CD14-positive monocyte (primary cell): ENCODE data around the gene PYHIN1. TPM values are rescaled to one million over a fixed set of nuclear protein-coding genes. Genes with fewer than 3 reads are reported as not detected.

Source experiments
- DNase-seq, 3 donors: peaks; one replicate each; pipeline ENCODE4 v3.0.0-alpha.2; 2011 to 2022
- H2AFZ ChIP-seq: 2 replicates; pipeline ENCODE4 v1.6.0; 2012; ENCODE audit warnings: mild to moderate bottlenecking, low read depth, low read length, inconsistent platforms; ENCODE audit not compliant: insufficient read depth, poor library complexity, severe bottlenecking
- H3K27ac ChIP-seq, 2 donors: 1 replicate in 1 of 2; 2 replicates in 1 of 2; pipeline ENCODE4 v1.5.1; 2012 to 2013; ENCODE audit warnings: low read length in 2 of 2, control low read depth in 1 of 2, inconsistent platforms in 1 of 2, low read depth in 1 of 2, mild to moderate bottlenecking in 1 of 2
- H3K27me3 ChIP-seq, 2 donors: one replicate each; pipeline versions ENCODE4 v1.6.0 to v1.6.1; 2011 to 2013; ENCODE audit warnings: low read length in 2 of 2; ENCODE audit not compliant: control insufficient read depth in 2 of 2, insufficient read depth in 2 of 2
- H3K36me3 ChIP-seq, 2 donors: replicated peaks in 1 of 2; 1 replicate in 1 of 2; 2 replicates in 1 of 2; pipeline versions ENCODE4 v1.5.1 to v1.6.1; 2012 to 2013; ENCODE audit warnings: low read length in 2 of 2, control low read depth in 1 of 2, inconsistent platforms in 1 of 2, mild to moderate bottlenecking in 1 of 2; ENCODE audit not compliant: insufficient read depth in 2 of 2, control insufficient read depth in 1 of 2
- H3K4me1 ChIP-seq, 2 donors: 1 replicate in 1 of 2; 2 replicates in 1 of 2; pipeline versions ENCODE4 v1.5.1 to v1.6.1; 2012 to 2013; ENCODE audit warnings: low read length in 2 of 2, control low read depth in 1 of 2, inconsistent platforms in 1 of 2, mild to moderate bottlenecking in 1 of 2, moderate library complexity in 1 of 2; ENCODE audit not compliant: insufficient read depth in 2 of 2, control insufficient read depth in 1 of 2
- H3K4me2 ChIP-seq: replicated peaks from 2 replicates; pipeline ENCODE3; 2012; ENCODE audit warnings: low read length, moderate library complexity, mild to moderate bottlenecking; ENCODE audit not compliant: poor library complexity, severe bottlenecking; ENCODE audit errors: extremely low read depth
- H3K4me3 ChIP-seq, 3 experiments: fragments of 200-600 bp in 1 of 3; sonication (generic) in 1 of 3; replicated peaks in 1 of 3; 1 replicate in 2 of 3; 2 replicates in 1 of 3; pipeline ENCODE4 v1.5.1; 2011 to 2013; ENCODE audit warnings: low read length in 3 of 3, mild to moderate bottlenecking in 3 of 3, control low read depth in 2 of 3, low read depth in 2 of 3, inconsistent platforms in 1 of 3, moderate library complexity in 1 of 3
- H3K79me2 ChIP-seq: 2 replicates; pipeline ENCODE4 v1.6.0; 2012; ENCODE audit warnings: mild to moderate bottlenecking, control low read depth, inconsistent platforms, low read length, moderate library complexity; ENCODE audit not compliant: insufficient read depth
- H3K9ac ChIP-seq: 2 replicates; pipeline ENCODE4 v1.6.0; 2017; ENCODE audit warnings: low read length, mild to moderate bottlenecking; ENCODE audit not compliant: insufficient read depth, poor library complexity, severe bottlenecking
- H3K9me3 ChIP-seq, 2 donors: replicated peaks in 1 of 2; 1 replicate in 1 of 2; 2 replicates in 1 of 2; pipeline versions ENCODE4 v1.5.1 to v1.6.1; 2012 to 2013; ENCODE audit warnings: low read length in 2 of 2, control low read depth in 1 of 2; ENCODE audit not compliant: control insufficient read depth in 1 of 2, insufficient read depth in 1 of 2
- H4K20me1 ChIP-seq: 2 replicates; pipeline ENCODE4 v1.6.0; 2012; ENCODE audit warnings: mild to moderate bottlenecking, low read length, control low read depth, moderate library complexity; ENCODE audit not compliant: insufficient read depth
- H3K27ac Mint-ChIP-seq, 7 donors: one replicate each; pipeline ENCODE4 v1.8.0; 2020; ENCODE audit warnings: mild to moderate bottlenecking in 7 of 7, mixed read lengths in 7 of 7, moderate library complexity in 6 of 7, inconsistent platforms in 2 of 7
- H3K27me3 Mint-ChIP-seq, 3 donors: one replicate each; pipeline ENCODE4 v1.8.0; 2021 to 2022; ENCODE audit warnings: low read depth in 3 of 3, mild to moderate bottlenecking in 3 of 3, mixed read lengths in 3 of 3, moderate library complexity in 3 of 3, inconsistent platforms in 1 of 3
- H3K36me3 Mint-ChIP-seq, 2 donors: one replicate each; pipeline ENCODE4 v1.8.0; 2020; ENCODE audit warnings: mixed read lengths in 2 of 2, inconsistent platforms in 1 of 2, mild to moderate bottlenecking in 1 of 2
- H3K4me1 Mint-ChIP-seq: one replicate; pipeline ENCODE4 v1.8.0; 2020; ENCODE audit warnings: mild to moderate bottlenecking, mixed read lengths
- H3K4me3 Mint-ChIP-seq, 2 donors: one replicate each; pipeline ENCODE4 v1.8.0; 2020; ENCODE audit warnings: mild to moderate bottlenecking in 2 of 2, mixed read lengths in 2 of 2, moderate library complexity in 1 of 2
- H3K9me3 Mint-ChIP-seq, 7 donors: one replicate each; pipeline ENCODE4 v1.8.0; 2020 to 2022; ENCODE audit warnings: mixed read lengths in 7 of 7, mild to moderate bottlenecking in 6 of 7, moderate library complexity in 6 of 7, inconsistent platforms in 2 of 7
- CTCF ChIP-seq: fragments of 200-600 bp; IDR thresholded peaks from one replicate; pipeline ENCODE4 v1.8.0; 2022; ENCODE audit warnings: antibody characterized with exemption, mild to moderate bottlenecking
- WGBS: methylation state at CpG from one replicate; pipeline ENCODE4 v1.1.5; 2013; ENCODE audit warnings: missing lambda C conversion rate; ENCODE audit not compliant: insufficient coverage; 5-methylcytosine and 5-hydroxymethylcytosine counted together
- intact Hi-C, 2 donors: fragments of 100-400 bp; cut with micrococcal nuclease; formaldehyde crosslinking; loops; one replicate each; pipeline versions ENCODE4 v1.15.0 to v1.15.1; 2023
- polyA plus RNA-seq, 3 donors: library from polyadenylated mRNA; depleted of rRNA in 1 of 3; unstranded in 2 of 3; stranded (reverse) in 1 of 3; fragments of 300-500 nt in 2 of 3; fragments of >200 nt in 1 of 3; fragmentation: Illumina TruSeq in 2 of 3; gene quantifications; 1 replicate in 2 of 3; 2 replicates in 1 of 3; pipeline ENCODE4 v1.2.3, GENCODE V29; 2012 to 2021

Gene PYHIN1
- polyA plus RNA-seq, 3 donors = 0.15 to 0.44 TPM; not detected in 1

GRCh38 chr1:158952416-158952815, 21.1 kb downstream of the PYHIN1 start:
- no peaks in the 10 kb centered on the region for H3K36me3 Mint-ChIP-seq
- peaks cover 4% of the 10 kb centered on the region for H3K4me1 Mint-ChIP-seq
- Histone ChIP-seq H3K36me3 (no peaks in the 10 kb centered on the region), H3K4me2 (no peak overlapping the region), H3K9ac (no peak overlapping the region), H3K27ac (no peak overlapping the region), H3K9me3 (no peaks in the 10 kb centered on the region), H4K20me1 (no peaks in the 10 kb centered on the region), H3K79me2 (no peaks in the 10 kb centered on the region), H2AFZ (no peak overlapping the region), H3K4me3 (no peak overlapping the region), H3K27me3 (peaks cover 0 to under 1% of the 10 kb centered on the region in 2 donors), H3K4me1 (peaks cover 0 to 7% of the 10 kb centered on the region in 2 donors)
- intact Hi-C loops = no loop called here
- H3K27ac Mint-ChIP-seq = no peak overlapping the region
- TF ChIP-seq CTCF = no peak
- H3K4me3 Mint-ChIP-seq = no peak overlapping the region
- peak; percentile 25 to 45 (median 33) for DNase-seq
- peaks cover 0 to 9% (median 3%) of the 10 kb centered on the region in 7 donors for H3K9me3 Mint-ChIP-seq
- WGBS = 97% methylated on average over 5 of the region's 9 CpGs
- H3K27me3 Mint-ChIP-seq = peaks cover 0 to 4% (median 2%) of the 10 kb centered on the region in 3 donors

GRCh38 chr1:158961178-158961577, 29.8 kb downstream of the PYHIN1 start:
- Histone ChIP-seq H3K4me2 (no peak overlapping the region), H3K9ac (no peak overlapping the region), H3K4me3 (no peak overlapping the region), H2AFZ (no peak overlapping the region), H3K36me3 (no peaks in the 10 kb centered on the region), H3K79me2 (no peaks in the 10 kb centered on the region), H3K9me3 (no peaks in the 10 kb centered on the region), H3K27ac (no peak overlapping the region), H3K27me3 (no peaks in the 10 kb centered on the region), H3K4me1 (no peaks in the 10 kb centered on the region), H4K20me1 (no peaks in the 10 kb centered on the region)
- TF ChIP-seq CTCF = no peak
- H3K4me1 Mint-ChIP-seq = no peaks in the 10 kb centered on the region
- H3K4me3 Mint-ChIP-seq = no peak overlapping the region
- intact Hi-C loops = no loop called here
- no peaks in the 10 kb centered on the region for H3K36me3 Mint-ChIP-seq
- DNase-seq = no peak
- no peak overlapping the region for H3K27ac Mint-ChIP-seq
- H3K9me3 Mint-ChIP-seq = peaks cover 0 to 8% (median 3%) of the 10 kb centered on the region in 7 donors
- peaks cover 0 to 7% (median 2%) of the 10 kb centered on the region in 3 donors for H3K27me3 Mint-ChIP-seq
- WGBS = no CpG with 5 or more reads among the region's 1 CpG
